Endothelial cell (in vitro differentiated cells): ENCODE data around the gene ACAD11. TPM values are rescaled to one million over a fixed set of nuclear protein-coding genes. Genes with fewer than 3 reads are reported as not detected.

Experiments used
- DNase-seq: peaks from one replicate; pipeline ENCODE4 v3.0.0; 2021; ENCODE audit warnings: low spot score
- H3K27ac Mint-ChIP-seq: one replicate; pipeline ENCODE4 v1.8.0; 2021; ENCODE audit warnings: mixed read lengths, inconsistent platforms; ENCODE audit not compliant: unreplicated experiment
- H3K27me3 Mint-ChIP-seq: one replicate; pipeline ENCODE4 v1.8.0; 2021; ENCODE audit warnings: mild to moderate bottlenecking, moderate library complexity, mixed read lengths, inconsistent platforms; ENCODE audit not compliant: unreplicated experiment
- H3K36me3 Mint-ChIP-seq: one replicate; pipeline ENCODE4 v1.8.0; 2021; ENCODE audit warnings: mild to moderate bottlenecking, low read depth, mixed read lengths, inconsistent platforms; ENCODE audit not compliant: unreplicated experiment
- H3K4me1 Mint-ChIP-seq: one replicate; pipeline ENCODE4 v1.8.0; 2021; ENCODE audit warnings: mild to moderate bottlenecking, mixed read lengths, inconsistent platforms; ENCODE audit not compliant: unreplicated experiment
- H3K4me3 Mint-ChIP-seq: one replicate; pipeline ENCODE4 v1.8.0; 2021; ENCODE audit warnings: mild to moderate bottlenecking, mixed read lengths, inconsistent platforms; ENCODE audit not compliant: unreplicated experiment
- H3K9me3 Mint-ChIP-seq: one replicate; pipeline ENCODE4 v1.8.0; 2021; ENCODE audit warnings: mixed read lengths, inconsistent platforms; ENCODE audit not compliant: unreplicated experiment
- CTCF ChIP-seq: fragments of 200-600 bp; sonication (generic); IDR thresholded peaks from one replicate; pipeline ENCODE4 v1.5.0; 2021; ENCODE audit warnings: antibody characterized with exemption; ENCODE audit not compliant: unreplicated experiment
- total RNA-seq: library from RNA; stranded (reverse); fragmentation: NEBNext Ultra II Directional; extraction: Animal tissue kit (Norgen Biotek cat#: 25700); gene quantifications from one replicate; pipeline ENCODE4 v1.2.1, GENCODE V29; 2021; ENCODE audit not compliant: unreplicated experiment

The ACAD11 gene
- total RNA-seq, 1 donor from 2014 or later, result 20.0 TPM

DNA sequence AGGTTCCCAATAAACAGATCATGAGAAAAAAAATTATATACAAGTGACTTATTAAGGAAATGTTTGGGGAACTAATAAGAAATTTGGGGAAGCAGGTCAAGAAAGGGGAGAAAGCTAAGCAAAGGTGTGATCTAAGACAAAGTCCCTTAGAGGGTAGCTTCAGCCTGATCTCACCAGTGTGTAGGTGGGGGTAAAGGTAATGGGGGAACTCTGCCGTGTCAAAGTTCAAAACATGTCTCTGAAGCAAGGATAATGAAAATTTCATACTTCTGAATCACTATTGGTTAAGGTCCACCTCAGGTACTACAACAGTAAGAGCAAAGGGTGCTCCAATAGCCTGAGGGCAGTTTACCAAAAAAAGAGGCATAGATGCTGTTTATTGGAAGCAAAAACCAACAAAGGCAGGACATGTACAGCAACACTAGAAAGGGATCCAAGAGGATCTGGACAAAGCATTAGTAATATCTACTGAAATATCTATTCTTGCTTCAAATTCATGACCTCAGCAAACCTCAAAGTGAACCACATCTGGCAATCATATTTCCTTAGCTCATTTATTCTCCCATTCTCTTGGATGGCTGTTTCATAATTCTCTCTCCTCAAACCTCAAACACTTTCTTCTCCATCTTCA lies 6.9 kb downstream of the ACAD11 start:
- Mint-ChIP-seq H3K9me3 (no peaks in the 10 kb centered on the region), H3K36me3 (no peaks in the 10 kb centered on the region), H3K27me3 (peaks cover 3% of the 10 kb centered on the region), H3K27ac (no peak overlapping the region), H3K4me1 (peaks cover 19% of the 10 kb centered on the region), H3K4me3 (no peak overlapping the region)
- TF ChIP-seq CTCF, result no peak
- DNase-seq, result no peak

- H3K27me3 Mint-ChIP-seq, result peaks cover 3% of the 10 kb centered on the region
- no peak overlapping the region for H3K4me3 Mint-ChIP-seq
- no peak for TF ChIP-seq CTCF
- H3K36me3 Mint-ChIP-seq, result no peaks in the 10 kb centered on the region
- H3K9me3 Mint-ChIP-seq, result no peaks in the 10 kb centered on the region
- DNase-seq, result no peak
- H3K4me1 Mint-ChIP-seq, result peaks cover 19% of the 10 kb centered on the region
- H3K27ac Mint-ChIP-seq, result no peak overlapping the region
These were observed 9.5 kb downstream of the ACAD11 start for GRCh38 chr3:132650153-132650552.

DNA sequence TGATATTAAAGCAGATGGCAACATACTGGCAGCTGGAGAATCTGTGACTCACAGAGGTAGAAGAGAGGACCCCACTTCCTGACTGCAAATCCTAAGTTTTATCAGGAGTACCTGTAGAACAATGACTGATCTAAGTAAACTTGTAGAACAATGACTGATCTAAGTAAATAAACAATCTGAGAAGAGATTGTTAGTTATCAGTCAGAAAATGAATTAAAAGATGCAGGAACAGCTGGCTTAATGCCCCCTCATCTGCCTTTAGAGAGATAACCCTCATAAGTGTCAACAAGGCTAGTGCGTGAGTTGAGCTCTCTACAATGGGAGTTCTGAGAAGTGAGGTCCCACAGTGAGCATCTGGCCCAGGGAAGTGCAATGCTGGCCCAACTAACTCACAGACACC lies 14.6 kb downstream of the ACAD11 start:
- Mint-ChIP-seq H3K27ac (no peak overlapping the region), H3K27me3 (peaks cover 3% of the 10 kb centered on the region), H3K36me3 (peaks cover 3% of the 10 kb centered on the region), H3K9me3 (no peaks in the 10 kb centered on the region), H3K4me3 (no peak overlapping the region), H3K4me1 (peaks cover 31% of the 10 kb centered on the region)
- TF ChIP-seq CTCF, result no peak
- DNase-seq, result no peak

- peaks cover 25% of the 10 kb centered on the region for H3K4me1 Mint-ChIP-seq
- H3K4me3 Mint-ChIP-seq, result no peak overlapping the region
- no peaks in the 10 kb centered on the region for H3K27me3 Mint-ChIP-seq
- no peak overlapping the region for H3K27ac Mint-ChIP-seq
- H3K9me3 Mint-ChIP-seq, result no peaks in the 10 kb centered on the region
- DNase-seq, result no peak
- TF ChIP-seq CTCF, result no peak
- H3K36me3 Mint-ChIP-seq, result peaks cover 12% of the 10 kb centered on the region
These were observed 16.2 kb downstream of the ACAD11 start for GRCh38 chr3:132643366-132643765.

DNA sequence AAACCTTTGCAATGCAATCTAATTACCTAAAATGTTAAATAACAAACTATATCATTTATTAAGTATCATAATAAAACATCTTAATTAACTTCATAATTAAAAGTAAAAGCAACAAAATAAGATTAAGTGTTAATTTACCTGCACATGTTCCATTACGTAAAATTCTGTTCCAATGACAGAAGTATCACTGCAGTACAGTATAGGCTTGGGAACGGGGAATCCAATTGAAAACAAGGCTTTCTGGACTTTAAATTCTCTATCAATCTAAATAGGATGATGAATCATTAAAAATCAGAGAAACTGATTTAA lies 17.1 kb downstream of the ACAD11 start:
- H3K9me3 Mint-ChIP-seq, result no peaks in the 10 kb centered on the region
- no peak overlapping the region for H3K4me3 Mint-ChIP-seq
- no peak overlapping the region for H3K27ac Mint-ChIP-seq
- H3K4me1 Mint-ChIP-seq, result peaks cover 25% of the 10 kb centered on the region
- H3K36me3 Mint-ChIP-seq, result peaks cover 12% of the 10 kb centered on the region
- no peak for TF ChIP-seq CTCF
- DNase-seq, result no peak
- no peaks in the 10 kb centered on the region for H3K27me3 Mint-ChIP-seq
